HG03045 (cell line): ENCODE results near the gene IBTK.
"Not testable (repeated sequence)": the region's sequence is repeated elsewhere in the genome, so short reads cannot be mapped to it uniquely, and the experiment has no call there.

ENCODE experiments used
- ATAC-seq: cut with Tn5 transposase; IDR thresholded peaks from one replicate; pipeline ENCODE4 v1.9.1; 2021; ENCODE audit warnings: mild to moderate bottlenecking, moderate library complexity; ENCODE audit not compliant: unreplicated experiment

Gene IBTK, protein sequence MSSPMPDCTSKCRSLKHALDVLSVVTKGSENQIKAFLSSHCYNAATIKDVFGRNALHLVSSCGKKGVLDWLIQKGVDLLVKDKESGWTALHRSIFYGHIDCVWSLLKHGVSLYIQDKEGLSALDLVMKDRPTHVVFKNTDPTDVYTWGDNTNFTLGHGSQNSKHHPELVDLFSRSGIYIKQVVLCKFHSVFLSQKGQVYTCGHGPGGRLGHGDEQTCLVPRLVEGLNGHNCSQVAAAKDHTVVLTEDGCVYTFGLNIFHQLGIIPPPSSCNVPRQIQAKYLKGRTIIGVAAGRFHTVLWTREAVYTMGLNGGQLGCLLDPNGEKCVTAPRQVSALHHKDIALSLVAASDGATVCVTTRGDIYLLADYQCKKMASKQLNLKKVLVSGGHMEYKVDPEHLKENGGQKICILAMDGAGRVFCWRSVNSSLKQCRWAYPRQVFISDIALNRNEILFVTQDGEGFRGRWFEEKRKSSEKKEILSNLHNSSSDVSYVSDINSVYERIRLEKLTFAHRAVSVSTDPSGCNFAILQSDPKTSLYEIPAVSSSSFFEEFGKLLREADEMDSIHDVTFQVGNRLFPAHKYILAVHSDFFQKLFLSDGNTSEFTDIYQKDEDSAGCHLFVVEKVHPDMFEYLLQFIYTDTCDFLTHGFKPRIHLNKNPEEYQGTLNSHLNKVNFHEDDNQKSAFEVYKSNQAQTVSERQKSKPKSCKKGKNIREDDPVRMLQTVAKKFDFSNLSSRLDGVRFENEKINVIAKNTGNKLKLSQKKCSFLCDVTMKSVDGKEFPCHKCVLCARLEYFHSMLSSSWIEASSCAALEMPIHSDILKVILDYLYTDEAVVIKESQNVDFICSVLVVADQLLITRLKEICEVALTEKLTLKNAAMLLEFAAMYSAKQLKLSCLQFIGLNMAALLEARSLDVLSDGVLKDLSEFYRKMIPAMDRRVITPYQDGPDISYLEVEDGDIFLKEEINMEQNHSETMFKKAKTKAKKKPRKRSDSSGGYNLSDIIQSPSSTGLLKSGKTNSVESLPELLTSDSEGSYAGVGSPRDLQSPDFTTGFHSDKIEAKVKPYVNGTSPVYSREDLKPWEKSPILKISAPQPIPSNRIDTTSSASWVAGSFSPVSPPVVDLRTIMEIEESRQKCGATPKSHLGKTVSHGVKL (N-terminal part only)

GRCh38 chr6:82247505-82248272, at the start of gene IBTK:
IBTK (minus strand) TSS chr6:82247744; CDS start chr6:82240486, 7,258 bp downstream.
- peak; percentile 92 for ATAC-seq

DNA sequence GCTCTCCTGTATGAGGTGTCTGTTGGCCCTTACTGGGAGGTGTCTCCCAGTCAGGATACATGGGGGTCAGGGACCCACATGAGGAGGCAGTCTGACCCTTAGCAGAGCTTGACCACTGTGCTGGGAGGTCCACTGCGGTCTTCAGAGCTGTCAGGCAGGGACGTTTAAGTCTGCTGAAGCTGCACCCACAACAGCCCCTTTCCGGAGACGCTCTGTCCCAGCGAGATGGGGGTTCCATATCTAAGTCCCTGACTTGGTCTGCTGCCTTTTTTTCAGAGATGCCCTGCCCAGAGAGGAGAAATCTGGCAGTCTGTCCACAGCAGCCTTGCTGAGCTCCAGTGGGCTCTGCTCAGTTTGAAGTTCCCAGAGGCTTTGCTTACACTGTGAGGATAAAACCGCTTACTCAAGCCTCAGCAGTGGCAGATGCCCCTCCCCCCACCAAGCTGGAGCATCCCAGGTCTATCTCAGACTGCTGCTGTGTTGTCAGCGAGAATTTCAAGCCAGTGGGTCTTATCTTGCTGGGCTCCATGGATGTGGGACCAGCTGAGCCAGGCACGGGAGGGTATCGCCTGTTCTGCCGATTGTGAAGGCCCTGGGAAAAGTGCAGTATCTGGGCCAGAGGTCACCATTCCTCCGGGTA, 36.3 kb upstream of the IBTK start:
- no peak for ATAC-seq

- ATAC-seq: not testable (repeated sequence)
Observed at GRCh38 chr6:82281550-82281949, 34.0 kb upstream of the IBTK start.

DNA sequence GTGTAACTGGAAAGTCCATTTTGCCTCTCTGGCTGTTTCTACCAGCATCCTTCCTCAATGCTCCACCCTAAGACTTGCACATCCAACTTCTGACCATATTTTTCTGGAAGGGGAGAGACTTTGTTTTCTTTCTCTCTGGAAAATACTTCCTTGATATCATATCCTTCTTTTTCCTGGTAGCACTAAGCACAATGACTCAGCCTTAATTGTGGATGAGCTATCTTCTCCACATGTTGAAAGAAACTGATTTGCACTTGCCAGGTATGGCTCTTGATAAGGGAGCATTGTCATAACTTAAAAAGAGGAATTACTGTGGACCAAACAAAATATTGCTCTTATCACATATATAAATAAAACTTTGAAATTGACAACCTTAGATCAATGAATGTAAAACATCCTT, 30.1 kb upstream of the IBTK start:
- no peak for ATAC-seq

GRCh38 chr6:82275686-82276085, 28.1 kb upstream of the IBTK start:
- no peak for ATAC-seq

DNA sequence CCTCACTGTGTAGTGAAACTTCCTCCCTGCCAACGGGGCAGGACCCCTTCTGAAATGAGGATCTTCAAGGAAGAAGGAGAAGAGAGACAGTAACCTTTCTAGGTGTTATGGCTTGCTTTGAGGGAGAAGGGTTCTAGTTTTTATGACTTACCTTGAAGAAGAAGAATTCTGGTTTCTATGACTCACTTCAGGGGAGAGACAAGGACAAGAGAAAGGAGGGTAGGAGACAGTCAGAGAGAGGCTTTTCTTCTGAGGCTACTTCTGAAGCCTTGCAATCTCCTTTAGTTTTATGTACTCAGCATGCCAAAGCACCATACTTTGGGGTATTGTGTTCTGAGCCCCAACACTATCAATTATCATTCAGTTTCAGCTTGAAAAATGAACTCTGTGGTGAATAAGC, 25.8 kb upstream of the IBTK start:
- ATAC-seq: no peak

- ATAC-seq: no peak
Observed at GRCh38 chr6:82270881-82271635, 23.5 kb upstream of the IBTK start.

DNA sequence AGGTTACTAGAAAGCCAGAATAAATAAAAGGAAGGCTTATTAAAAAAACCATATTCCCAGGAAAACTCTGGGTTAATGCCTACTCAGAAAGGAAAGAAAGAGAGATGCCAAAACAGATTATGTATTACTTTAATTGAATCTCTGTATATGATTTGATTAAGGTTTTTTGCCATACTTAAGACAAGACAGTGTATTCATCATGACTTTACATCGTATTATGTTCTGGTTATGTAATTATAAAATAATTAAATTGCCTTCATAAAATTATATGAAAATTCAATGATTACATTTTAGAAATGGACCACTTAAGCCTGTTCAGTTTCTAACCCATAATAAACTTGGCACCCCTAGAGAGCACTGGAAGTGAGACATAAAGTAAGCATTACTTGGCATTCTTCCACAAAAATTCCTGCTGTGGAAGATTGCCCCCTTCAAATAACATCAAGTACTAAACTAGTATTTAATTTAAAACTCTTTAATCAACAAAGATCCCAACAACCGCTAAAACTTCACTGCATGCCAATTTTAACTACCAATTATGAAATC, 20.8 kb upstream of the IBTK start:
- no peak for ATAC-seq

GRCh38 chr6:82264824-82265223, 17.3 kb upstream of the IBTK start:
- ATAC-seq: no peak

DNA sequence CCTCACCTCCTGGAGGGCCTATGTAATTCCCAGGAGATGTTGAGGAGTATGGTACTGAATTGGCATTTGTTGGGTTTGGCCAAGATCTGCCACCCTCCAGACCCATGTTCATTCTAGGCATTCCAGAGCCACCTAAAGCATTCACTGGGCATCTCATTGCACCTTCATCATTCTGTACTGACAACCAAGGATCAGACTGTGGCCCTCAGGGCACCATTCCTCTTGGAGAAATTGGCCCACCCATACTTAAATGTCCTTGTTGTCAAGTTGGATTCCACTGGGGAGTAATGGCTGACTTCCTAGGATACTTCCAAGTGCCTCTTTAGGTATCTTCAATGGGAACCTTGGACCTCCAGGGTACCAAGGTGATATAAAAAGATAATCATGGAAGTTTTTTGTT, 16.8 kb upstream of the IBTK start:
- ATAC-seq: no peak

DNA sequence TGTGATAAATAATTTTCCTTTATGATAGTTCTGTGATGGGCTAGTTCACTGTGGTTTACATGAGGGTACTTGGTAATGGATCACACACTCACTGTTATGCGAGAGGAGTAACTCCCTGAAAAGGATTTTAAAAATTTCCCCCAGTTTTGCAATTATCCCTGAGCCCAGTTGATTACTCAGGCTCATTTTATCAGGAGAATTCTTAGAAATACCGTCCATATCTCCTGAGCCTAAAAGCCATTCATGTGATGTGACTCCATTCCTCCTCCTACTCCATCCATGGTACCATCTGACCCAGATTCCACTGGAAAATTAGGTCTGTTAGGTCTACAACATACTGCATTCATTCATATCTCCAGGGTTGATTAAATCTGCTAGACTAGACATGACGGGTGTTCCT, 16.4 kb upstream of the IBTK start:
- no peak for ATAC-seq

DNA sequence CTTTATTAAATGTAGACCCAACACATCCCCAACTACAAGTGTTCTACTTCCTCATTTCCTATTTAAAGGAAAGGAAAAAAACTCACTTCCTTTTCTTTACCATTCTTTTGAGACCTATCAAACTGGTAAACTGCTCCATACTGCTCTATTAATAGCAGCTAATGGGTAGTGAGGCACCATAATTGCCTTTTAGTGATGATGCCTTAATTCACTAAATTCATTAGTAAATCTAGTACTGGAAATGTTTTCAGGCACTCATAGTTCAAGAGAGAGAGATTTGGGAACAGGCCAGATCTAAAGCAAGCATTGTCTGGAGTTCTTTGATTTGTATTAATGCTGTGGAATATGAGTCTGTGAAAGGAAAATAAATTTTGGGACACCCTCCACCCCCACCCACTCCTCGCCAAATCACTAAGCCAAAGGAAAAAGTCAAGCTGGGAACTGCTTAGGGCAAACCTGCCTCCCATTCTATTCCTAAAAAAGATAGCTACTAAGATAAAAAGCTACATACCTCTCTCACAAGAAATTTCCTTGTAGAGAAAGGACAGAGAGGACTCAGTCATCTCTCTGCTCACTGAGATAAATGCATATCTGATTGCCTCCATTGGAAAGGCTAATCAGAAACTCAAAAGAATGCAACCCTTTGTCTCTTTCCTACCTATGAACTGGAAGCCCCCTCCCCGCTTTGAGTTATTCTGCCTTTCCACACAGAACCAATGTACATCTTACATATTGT, 13.6 kb upstream of the IBTK start:
- ATAC-seq: no peak

DNA sequence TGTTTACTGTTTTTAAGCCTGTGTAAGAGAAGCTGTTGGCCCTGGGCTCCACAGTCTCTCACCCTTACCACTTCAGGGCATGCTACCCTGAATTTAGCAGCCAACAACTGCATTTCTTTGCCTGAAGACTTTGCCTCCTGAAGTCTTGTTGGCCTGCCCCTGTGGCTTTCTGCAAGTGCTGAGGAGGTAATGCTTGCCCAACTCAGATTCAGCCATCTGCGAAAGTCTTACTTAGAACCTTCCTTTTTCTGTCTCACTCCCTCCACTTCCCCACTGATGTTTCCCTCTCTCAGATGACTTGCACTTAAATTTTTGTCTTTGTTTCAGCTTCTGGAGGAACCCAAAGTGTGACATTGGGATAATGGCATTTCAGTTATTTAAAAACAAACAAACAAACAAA, 11.8 kb upstream of the IBTK start:
- ATAC-seq: no peak

- ATAC-seq: no peak
Observed at GRCh38 chr6:82257088-82257774, 9.7 kb upstream of the IBTK start.

DNA sequence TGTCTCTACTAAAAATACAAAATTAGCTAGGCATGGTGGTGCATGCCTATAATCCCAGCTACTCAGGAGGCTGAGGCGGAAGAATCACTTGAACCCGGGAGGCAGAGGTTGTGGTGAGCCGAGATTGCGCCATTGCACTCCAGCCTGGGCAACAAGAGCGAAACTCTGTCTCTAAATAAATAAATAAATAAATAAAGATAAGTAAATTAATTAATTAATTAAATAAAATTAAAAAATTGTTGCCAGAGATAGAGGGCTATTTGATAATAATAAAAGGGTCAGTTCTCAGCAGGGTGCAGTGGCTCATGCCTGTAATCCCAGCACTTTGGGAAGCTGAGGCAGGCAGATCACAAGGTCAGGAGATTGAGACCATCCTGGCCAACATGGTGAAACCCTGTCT, 7.2 kb upstream of the IBTK start:
- not testable (repeated sequence) for ATAC-seq

DNA sequence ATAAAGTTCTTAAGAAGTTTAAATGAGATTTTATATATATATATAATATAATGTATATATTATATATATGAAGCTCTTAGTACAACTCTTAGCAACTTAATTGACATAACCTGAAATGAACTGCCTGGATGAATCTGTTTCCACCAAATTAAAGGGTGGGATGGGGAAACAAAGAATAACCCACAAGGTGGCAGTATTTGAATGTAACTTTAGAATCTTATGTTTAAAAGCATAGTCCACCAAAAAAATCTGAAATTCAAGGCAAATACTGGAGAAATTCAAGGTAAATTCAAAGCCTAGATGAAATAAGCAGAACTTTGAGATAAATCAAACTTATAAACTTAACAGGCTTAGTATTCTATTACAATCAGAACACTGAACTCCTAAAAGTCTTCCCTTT, 4.4 kb upstream of the IBTK start:
- no peak for ATAC-seq

GRCh38 chr6:82249381-82250253, 2.1 kb upstream of the IBTK start:
- no peak for ATAC-seq
